Left lung (tissue), 10 donors: ENCODE measurements around the gene MCM10. TPM values are rescaled to one million over a fixed set of nuclear protein-coding genes. Genes with fewer than 3 reads are reported as not detected.

Experiments used
- ATAC-seq: fragments of 200-7000 bp; cut with Tn5 transposase; one replicate; pipeline ENCODE4 v1.9.1; 2020; ENCODE audit warnings: moderate library complexity
- DNase-seq, 4 donors: peaks; one replicate each; pipeline ENCODE4 v3.0.0-alpha.2; 2013 to 2020
- H3K27ac ChIP-seq, 2 donors: fragments of 200-600 bp; sonication (generic) in 1 of 2; one replicate each; pipeline versions ENCODE4 v1.5.0 to v1.8.0; 2020 to 2021
- H3K27me3 ChIP-seq, 2 donors: fragments of 200-600 bp; sonication (generic) in 1 of 2; one replicate each; pipeline versions ENCODE4 v1.5.0 to v1.8.0; 2020 to 2021
- H3K36me3 ChIP-seq, 2 donors: fragments of 200-600 bp; sonication (generic) in 1 of 2; one replicate each; pipeline versions ENCODE4 v1.5.0 to v1.8.0; 2020 to 2021
- H3K4me1 ChIP-seq, 2 donors: fragments of 200-600 bp; one replicate each; pipeline ENCODE4 v1.8.0; 2021
- H3K4me3 ChIP-seq, 2 donors: fragments of 200-600 bp; sonication (generic) in 1 of 2; one replicate each; pipeline versions ENCODE4 v1.5.0 to v1.8.0; 2020 to 2021; ENCODE audit warnings: mild to moderate bottlenecking in 1 of 2
- H3K9me3 ChIP-seq, 2 donors: fragments of 200-600 bp; sonication (generic) in 1 of 2; one replicate each; pipeline versions ENCODE4 v1.5.0 to v1.8.0; 2020 to 2021
- CTCF ChIP-seq, 2 donors: fragments of 200-600 bp; sonication (generic) in 1 of 2; IDR thresholded peaks; one replicate each; pipeline versions ENCODE4 v1.5.0 to v1.8.0; 2021; ENCODE audit warnings: antibody characterized with exemption in 2 of 2
- intact Hi-C, 2 donors: fragments of 100-400 bp; cut with DNase I; formaldehyde crosslinking; loops; one replicate each; pipeline versions ENCODE4 v1.11.2 to v1.14.2; 2022
- polyA plus RNA-seq, 6 donors: library from polyadenylated mRNA; unstranded; fragments of 120-200 nt; gene quantifications; one replicate each; pipeline ENCODE4 v1.2.1, GENCODE V29; 2013; ENCODE audit not compliant: insufficient read length in 6 of 6
- total RNA-seq, 2 donors: library from RNA; stranded (reverse); fragmentation: NEBNext Ultra II Directional; extraction: Animal tissue kit (Norgen Biotek cat#: 25700); gene quantifications; one replicate each; pipeline ENCODE4 v1.2.1, GENCODE V29; 2021
- donor health status: DM: no; HTN: yes; CAD: no.
- donor health status: DM: no; HTN: no; CAD: no.

MCM10 gene
- total and polyA plus RNA-seq, 8 donors: 4.2 to 13.1 (median 9.2) TPM

- intact Hi-C loops: no loop called here
- Histone ChIP-seq H3K4me3 (no peak overlapping the region), H3K27me3 (no peaks in the 10 kb centered on the region), H3K27ac (no peak overlapping the region), H3K4me1 (no peaks in the 10 kb centered on the region), H3K36me3 (peaks cover 0 to 3% of the 10 kb centered on the region in 2 donors), H3K9me3 (no peaks in the 10 kb centered on the region)
- no peak for DNase-seq
- TF ChIP-seq CTCF (IDR thresholded peaks at IDR 0.05): no peak
- no peak for ATAC-seq
Measured at GRCh38 chr10:13180788-13181187, 19.4 kb downstream of the MCM10 start.

- Histone ChIP-seq H3K36me3 (peaks cover 0 to 3% of the 10 kb centered on the region in 2 donors), H3K4me3 (no peak overlapping the region), H3K27ac (no peak overlapping the region), H3K4me1 (no peaks in the 10 kb centered on the region), H3K9me3 (no peaks in the 10 kb centered on the region), H3K27me3 (no peaks in the 10 kb centered on the region)
- DNase-seq (no peak), ATAC-seq (no peak)
- TF ChIP-seq CTCF (IDR thresholded peaks at IDR 0.05): no peak
- intact Hi-C loops: no loop called here
Measured at GRCh38 chr10:13182424-13182823, 21.1 kb downstream of the MCM10 start.

GRCh38 chr10:13183625-13184024, 22.3 kb downstream of the MCM10 start:
- Histone ChIP-seq H3K4me1 (no peaks in the 10 kb centered on the region), H3K36me3 (peaks cover 0 to 3% of the 10 kb centered on the region in 2 donors), H3K9me3 (no peaks in the 10 kb centered on the region), H3K4me3 (no peak overlapping the region), H3K27ac (no peak overlapping the region), H3K27me3 (no peaks in the 10 kb centered on the region)
- ATAC-seq (no peak), DNase-seq (no peak)
- intact Hi-C loops: no loop called here
- no peak for TF ChIP-seq CTCF (IDR thresholded peaks at IDR 0.05)

- Histone ChIP-seq H3K9me3 (no peaks in the 10 kb centered on the region), H3K4me1 (no peaks in the 10 kb centered on the region), H3K36me3 (peaks cover 0 to 3% of the 10 kb centered on the region in 2 donors), H3K27ac (no peak overlapping the region), H3K4me3 (no peak overlapping the region), H3K27me3 (no peaks in the 10 kb centered on the region)
- TF ChIP-seq CTCF (IDR thresholded peaks at IDR 0.05): no peak
- intact Hi-C loops: no loop called here
- peak; percentile 7 for ATAC-seq
- DNase-seq: no peak
Measured at GRCh38 chr10:13184276-13184675, 22.9 kb downstream of the MCM10 start.

GRCh38 chr10:13184730-13185514, 23.6 kb downstream of the MCM10 start:
- Histone ChIP-seq H3K27ac (no peak overlapping the region), H3K9me3 (no peaks in the 10 kb centered on the region), H3K27me3 (no peaks in the 10 kb centered on the region), H3K4me3 (no peak overlapping the region), H3K4me1 (no peaks in the 10 kb centered on the region), H3K36me3 (peaks cover 0 to 3% of the 10 kb centered on the region in 2 donors)
- intact Hi-C loops: no loop called here
- TF ChIP-seq CTCF (IDR thresholded peaks at IDR 0.05): no peak
- ATAC-seq: peak; percentile 94
- DNase-seq: peak in 1 of 4 donors; percentile 65
